Measurements from ENCODE around the gene ADNP2. TPM values are rescaled to one million over a fixed set of nuclear protein-coding genes. Genes with fewer than 3 reads are reported as not detected.

The ADNP2 gene
- total and polyA plus RNA-seq, 2 of the 13 experiments (the other 11 are each of a cell fraction or from before 2014, with no cell fraction given): 10.8 to 25.5 TPM

DNA sequence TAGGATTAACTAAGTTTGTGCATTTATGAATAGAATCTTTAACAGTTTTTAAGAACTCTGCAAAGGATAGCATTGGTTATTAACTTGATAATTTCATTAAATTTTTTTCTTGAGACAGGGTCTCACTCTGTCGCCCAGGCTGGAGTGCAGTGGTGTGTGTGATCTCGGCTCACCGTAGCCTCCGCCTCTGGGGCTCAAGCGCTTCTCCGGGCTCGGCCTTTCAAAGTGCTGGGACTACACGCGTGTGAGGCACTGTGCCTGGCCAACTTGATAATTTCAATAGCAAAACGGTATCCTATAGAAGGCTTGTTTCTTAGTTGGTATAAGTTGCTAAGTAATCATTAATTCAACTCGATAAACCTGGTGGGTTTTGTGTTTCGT, 38.0 kb downstream of the ADNP2 start (continued):
- no peak for TF ChIP-seq ZNF792 (CRISPR knock-in tag; IDR thresholded peaks at IDR 0.05)

DNA sequence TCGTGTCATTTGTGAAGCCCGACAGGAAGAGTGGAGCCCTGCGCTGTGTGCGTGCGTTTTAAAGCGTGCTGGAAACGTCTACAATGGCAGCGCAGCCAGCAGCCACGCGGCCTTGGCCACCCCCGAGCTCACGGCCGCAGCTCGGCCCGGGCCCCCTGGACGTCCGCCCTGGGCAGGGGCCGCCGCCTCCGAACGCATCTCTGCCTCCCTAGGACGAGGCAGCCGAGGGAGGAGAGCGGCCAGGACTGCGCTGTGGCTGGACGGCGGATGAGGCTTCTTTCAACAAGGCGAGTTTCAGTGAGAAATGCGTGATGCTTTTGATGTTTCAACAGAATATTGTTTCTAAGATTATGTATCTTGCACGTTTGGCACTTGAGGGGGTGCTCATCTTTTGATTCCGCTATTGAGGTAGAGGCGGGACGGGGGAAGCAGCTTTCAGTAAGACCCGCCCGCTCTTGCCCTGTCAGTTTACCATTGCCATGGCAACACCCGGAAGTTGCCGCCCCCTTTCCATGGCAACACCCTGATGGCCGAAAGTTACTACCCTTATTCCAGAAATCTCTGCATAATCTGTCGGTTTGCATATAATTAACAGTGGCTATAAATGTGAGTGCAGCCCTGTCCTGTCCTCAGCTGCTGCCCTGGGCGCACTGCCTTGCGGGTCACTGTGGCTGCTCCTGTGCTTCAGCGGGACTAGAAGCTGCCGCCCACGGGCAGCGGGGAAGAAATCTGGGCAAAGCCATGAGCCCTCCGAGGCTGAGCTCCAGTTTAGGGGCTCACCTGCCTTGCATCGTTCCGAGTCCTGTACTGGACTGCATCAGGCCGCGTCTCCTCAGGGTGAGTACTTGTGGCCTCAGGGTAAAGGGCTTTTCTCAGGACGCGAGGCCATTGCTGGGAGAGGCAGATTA, 38.6 kb downstream of the ADNP2 start:
- CTCF ChIA-PET (ENCODE audit: low intra/inter-chr PET ratio, low total read pairs): no interaction called here
- TF ChIP-seq, protein P1, sequence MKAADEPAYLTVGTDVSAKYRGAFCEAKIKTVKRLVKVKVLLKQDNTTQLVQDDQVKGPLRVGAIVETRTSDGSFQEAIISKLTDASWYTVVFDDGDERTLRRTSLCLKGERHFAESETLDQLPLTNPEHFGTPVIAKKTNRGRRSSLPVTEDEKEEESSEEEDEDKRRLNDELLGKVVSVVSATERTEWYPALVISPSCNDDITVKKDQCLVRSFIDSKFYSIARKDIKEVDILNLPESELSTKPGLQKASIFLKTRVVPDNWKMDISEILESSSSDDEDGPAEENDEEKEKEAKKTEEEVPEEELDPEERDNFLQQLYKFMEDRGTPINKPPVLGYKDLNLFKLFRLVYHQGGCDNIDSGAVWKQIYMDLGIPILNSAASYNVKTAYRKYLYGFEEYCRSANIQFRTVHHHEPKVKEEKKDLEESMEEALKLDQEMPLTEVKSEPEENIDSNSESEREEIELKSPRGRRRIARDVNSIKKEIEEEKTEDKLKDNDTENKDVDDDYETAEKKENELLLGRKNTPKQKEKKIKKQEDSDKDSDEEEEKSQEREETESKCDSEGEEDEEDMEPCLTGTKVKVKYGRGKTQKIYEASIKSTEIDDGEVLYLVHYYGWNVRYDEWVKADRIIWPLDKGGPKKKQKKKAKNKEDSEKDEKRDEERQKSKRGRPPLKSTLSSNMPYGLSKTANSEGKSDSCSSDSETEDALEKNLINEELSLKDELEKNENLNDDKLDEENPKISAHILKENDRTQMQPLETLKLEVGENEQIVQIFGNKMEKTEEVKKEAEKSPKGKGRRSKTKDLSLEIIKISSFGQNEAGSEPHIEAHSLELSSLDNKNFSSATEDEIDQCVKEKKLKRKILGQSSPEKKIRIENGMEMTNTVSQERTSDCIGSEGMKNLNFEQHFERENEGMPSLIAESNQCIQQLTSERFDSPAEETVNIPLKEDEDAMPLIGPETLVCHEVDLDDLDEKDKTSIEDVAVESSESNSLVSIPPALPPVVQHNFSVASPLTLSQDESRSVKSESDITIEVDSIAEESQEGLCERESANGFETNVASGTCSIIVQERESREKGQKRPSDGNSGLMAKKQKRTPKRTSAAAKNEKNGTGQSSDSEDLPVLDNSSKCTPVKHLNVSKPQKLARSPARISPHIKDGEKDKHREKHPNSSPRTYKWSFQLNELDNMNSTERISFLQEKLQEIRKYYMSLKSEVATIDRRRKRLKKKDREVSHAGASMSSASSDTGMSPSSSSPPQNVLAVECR (CRISPR knock-in tag; IDR thresholded peaks at IDR 0.05; ENCODE audit: borderline replicate concordance): peak; percentile 44; the same call in 1 of the 2 replicates
- TF ChIP-seq NR2F1 (CRISPR knock-in tag; IDR thresholded peaks at IDR 0.05) (no peak), KMT2B (CRISPR knock-in tag; IDR thresholded peaks at IDR 0.05) (0 out of 2 replicates have a peak, but pooled peaks have one; percentile 16), THAP11 (CRISPR knock-in tag; IDR thresholded peaks at IDR 0.05) (0 out of 2 replicates have a peak, but pooled peaks have one; percentile 16), ZNF772 (CRISPR knock-in tag; IDR thresholded peaks at IDR 0.05) (0 out of 2 replicates have a peak, but pooled peaks have one; percentile 39), GZF1 (CRISPR knock-in tag; IDR thresholded peaks at IDR 0.05) (no peak), AGO2 (optimal IDR thresholded peaks at IDR 0.05; ENCODE audit: low read depth, low read length) (peak; percentile 89), SRSF1 (optimal IDR thresholded peaks at IDR 0.05; ENCODE audit: low read depth, low read length) (peak; percentile 15), SP1 (IDR thresholded peaks at IDR 0.05) (no peak), SP1 (CRISPR knock-in tag; IDR thresholded peaks at IDR 0.05) (peak; percentile 39; the same call in 1 of the 2 replicates), GABPB1 (CRISPR knock-in tag; IDR thresholded peaks at IDR 0.05) (peak; percentile 84), ZNF841 (CRISPR knock-in tag; IDR thresholded peaks at IDR 0.05; ENCODE audit: borderline replicate concordance) (no peak), RBM22 (optimal IDR thresholded peaks at IDR 0.05; ENCODE audit: low read length) (peak; percentile 98), POLR2AphosphoS5 (IDR thresholded peaks at IDR 0.05; ENCODE audit: low read depth, low read length) (peak; percentile 63), NONO (IDR thresholded peaks at IDR 0.05) (no peak), NONO (CRISPR knock-in tag; conservative IDR thresholded peaks at IDR 0.05) (0 out of 2 replicates have a peak, but pooled peaks have one; percentile 14), RNF2 (conservative IDR thresholded peaks at IDR 0.05; ENCODE audit: low read depth) (no peak), MXI1 (IDR thresholded peaks at IDR 0.05; ENCODE audit: borderline replicate concordance, low read depth, low read length) (peak; percentile 82; the same call in 1 of the 3 replicates), CBX5 (CRISPR knock-in tag; IDR thresholded peaks at IDR 0.05; ENCODE audit: borderline replicate concordance) (no peak), TAF1 (CRISPR knock-in tag; IDR thresholded peaks at IDR 0.05) (peak; percentile 40; the same call in 1 of the 2 replicates)

More for the DNA sequence above, 38.6 kb downstream of the ADNP2 start:
- peak; percentile 77 for DNase-seq (ENCODE audit: low spot score)
- H3K4me1 ChIP-seq (ENCODE audit: insufficient read depth, low read length): peaks cover 39% of the 10 kb centered on the region
- no peak for FAIRE-seq
- peak; percentile 82 for ATAC-seq
- no peaks in the 10 kb centered on the region; a peak in 1 of 5 replicates for H3K36me3 ChIP-seq (replicated peaks in 1 of 2; ENCODE audit: control insufficient read depth in 1 of 2, insufficient read depth in 2 of 2, low read length in 2 of 2)
- H3K4me3 ChIP-seq (replicated peaks in 1 of 3; ENCODE audit: insufficient read depth in 1 of 3, low read depth in 2 of 3, low read length in 3 of 3): peak overlapping the region; percentile 65 to 72 (median 68)
- peak overlapping the region; percentile 37 for H3K9ac ChIP-seq (ENCODE audit: insufficient read depth, low read depth, low read length)
- WGBS (ENCODE audit: low lambda C conversion rate): 71% methylated on average over 26 of the region's 52 CpGs
- no peaks in the 10 kb centered on the region for H3K9me3 ChIP-seq (ENCODE audit: low read length)
- no peaks in the 10 kb centered on the region for H3K79me2 ChIP-seq (ENCODE audit: insufficient read depth, low read length)
- H4K20me1 ChIP-seq (ENCODE audit: insufficient read depth, low read length): no peaks in the 10 kb centered on the region; the same call in 1 of the 2 replicates
- in situ Hi-C loops (cut with HindIII; ENCODE audit: extremely low pct_ligation_motif_present, low pct_unique_long_range_greater_than_20kb) (no loop called here), intact Hi-C loops (cut with micrococcal nuclease; ENCODE audit: unreplicated experiment) (no loop called here)
- peak overlapping the region; percentile 89 for H3K4me2 ChIP-seq (ENCODE audit: low read depth, low read length)
- H2AFZ ChIP-seq (ENCODE audit: low read length): no peak overlapping the region
- H3K27me3 ChIP-seq (ENCODE audit: control insufficient read depth in 1 of 2, insufficient read depth in 2 of 2, low read length in 2 of 2): no peaks in the 10 kb centered on the region
- no TSS peak for BruUV-seq (replicated peaks)
- POLR2A ChIA-PET: interaction anchor here (1.9 kb wide), 1 partner anchor 214 kb away, joined by 5 read pairs; no protein-coding TSS in a partner anchor
- peak overlapping the region; percentile 2 for H3K27ac ChIP-seq (ENCODE audit: extremely low read length, insufficient read depth, low read length)
